HG02840 (cell line): ENCODE results near the gene CLEC4M.
"Not testable (repeated sequence)": the region's sequence is repeated elsewhere in the genome, so short reads cannot be mapped to it uniquely, and the experiment has no call there.

ENCODE experiments used
- ATAC-seq: cut with Tn5 transposase; IDR thresholded peaks from one replicate; pipeline ENCODE4 v1.9.1; 2021; ENCODE audit warnings: mild to moderate bottlenecking, moderate library complexity, moderate number of reproducible peaks; ENCODE audit not compliant: unreplicated experiment, low FRiP score

Gene CLEC4M

GRCh38 chr19:7739801-7740681 is 23.0 kb upstream of the CLEC4M start:
- no peak for ATAC-seq

DNA sequence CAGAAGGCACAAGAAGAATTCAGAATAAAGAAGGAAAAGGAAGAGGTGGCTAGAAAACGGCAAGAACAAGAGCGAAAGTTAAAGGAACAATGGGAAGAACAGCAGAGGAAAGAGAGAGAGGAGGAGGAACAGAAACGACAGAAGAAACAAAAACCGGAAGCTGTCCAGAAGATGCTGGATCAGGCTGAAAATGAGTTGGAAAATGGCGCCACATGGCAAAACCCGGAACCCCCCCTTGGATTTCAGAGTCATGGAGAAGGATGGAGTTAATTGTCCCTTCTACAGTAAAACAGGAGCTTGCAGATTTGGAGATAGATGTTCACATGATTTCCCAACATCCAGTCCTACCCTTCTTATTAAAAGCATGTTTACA is 22.4 kb upstream of the CLEC4M start:
- ATAC-seq, result no peak

DNA sequence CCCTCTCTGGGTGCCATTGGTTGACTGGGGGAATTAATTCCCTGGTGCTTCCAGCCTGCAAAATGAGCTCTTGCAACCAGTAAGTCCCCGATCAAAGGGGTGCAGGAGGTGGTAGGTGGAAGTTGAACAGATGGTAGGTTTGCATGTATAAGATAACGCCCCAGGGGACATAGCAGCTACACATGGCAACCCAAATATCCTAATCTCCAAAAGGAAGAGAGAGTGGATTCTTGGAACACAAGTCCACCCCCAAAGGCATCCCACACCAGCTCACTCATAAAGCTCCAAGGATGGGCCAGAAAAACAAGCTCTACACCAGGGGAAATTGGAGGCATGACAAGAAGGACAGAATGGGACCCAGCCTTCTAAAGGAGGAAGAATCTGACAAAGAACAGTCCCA is 20.5 kb upstream of the CLEC4M start:
- no peak for ATAC-seq

DNA sequence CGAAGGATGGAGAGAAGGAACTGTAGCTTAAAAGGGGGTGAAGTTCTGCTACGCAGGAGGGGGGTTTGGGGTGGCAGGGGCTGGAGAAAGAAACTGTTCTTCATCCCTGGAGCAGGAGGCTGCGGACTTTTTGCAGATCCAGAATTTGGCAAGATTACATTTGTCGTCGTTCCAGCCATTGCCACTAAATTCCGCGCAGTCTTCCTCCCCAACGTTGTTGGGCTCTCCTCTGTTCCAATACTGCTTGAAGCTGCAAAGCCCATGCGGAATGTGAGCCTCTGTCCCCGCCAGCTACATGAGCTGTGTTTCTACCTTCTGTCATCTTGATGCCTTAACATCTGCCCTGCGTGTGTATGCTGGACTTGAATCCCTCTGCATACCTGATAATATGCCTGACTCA is 20.1 kb upstream of the CLEC4M start:
- no peak for ATAC-seq

DNA sequence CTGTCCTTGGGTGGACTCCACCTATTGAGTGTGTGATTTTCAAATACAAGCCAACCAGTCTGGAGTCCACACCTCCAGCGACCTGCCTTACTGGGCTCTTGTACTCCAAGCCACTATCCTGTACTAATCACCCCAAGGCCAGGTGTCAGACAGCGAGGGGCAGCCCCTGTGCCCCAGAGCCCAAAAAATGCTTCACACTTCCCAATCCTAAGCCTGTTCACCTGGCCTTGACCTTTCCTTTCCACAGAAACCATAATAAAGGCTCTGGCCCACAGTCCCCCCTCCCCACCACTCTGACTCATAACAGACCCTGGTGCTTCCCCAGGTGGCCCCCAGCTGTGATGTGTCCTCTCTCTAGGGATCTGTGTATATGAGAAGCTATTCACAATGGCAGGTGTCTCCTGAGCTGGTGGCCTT is 19.6 kb upstream of the CLEC4M start:
- ATAC-seq, result peak; percentile 63

DNA sequence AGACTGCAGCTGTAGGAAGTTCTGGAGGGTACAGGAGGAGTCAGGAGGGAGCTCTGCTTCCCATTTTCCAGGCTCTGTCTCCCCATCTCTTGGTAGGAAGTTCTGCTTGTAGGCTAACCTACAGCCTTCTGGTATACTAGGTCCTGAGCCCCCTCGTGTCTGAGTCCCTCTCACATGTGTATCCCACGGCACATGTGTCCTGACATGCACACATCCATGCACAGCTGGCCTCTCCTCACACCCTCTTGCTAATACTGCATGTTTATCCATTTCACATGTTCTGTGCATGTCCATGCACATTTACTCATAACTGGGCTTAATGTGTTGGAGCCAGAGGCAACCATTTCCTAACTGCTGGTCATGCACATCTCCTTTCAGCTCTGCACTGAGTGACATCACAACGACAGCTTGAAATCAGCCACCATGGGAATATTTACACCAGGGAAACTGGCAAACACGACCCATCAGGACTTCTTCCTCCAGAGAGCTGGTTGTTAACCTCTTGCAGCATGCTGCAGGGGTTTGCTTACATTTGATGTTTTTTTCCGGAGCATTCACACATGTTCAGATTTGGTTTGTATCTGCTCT is 18.8 kb upstream of the CLEC4M start:
- no peak for ATAC-seq

DNA sequence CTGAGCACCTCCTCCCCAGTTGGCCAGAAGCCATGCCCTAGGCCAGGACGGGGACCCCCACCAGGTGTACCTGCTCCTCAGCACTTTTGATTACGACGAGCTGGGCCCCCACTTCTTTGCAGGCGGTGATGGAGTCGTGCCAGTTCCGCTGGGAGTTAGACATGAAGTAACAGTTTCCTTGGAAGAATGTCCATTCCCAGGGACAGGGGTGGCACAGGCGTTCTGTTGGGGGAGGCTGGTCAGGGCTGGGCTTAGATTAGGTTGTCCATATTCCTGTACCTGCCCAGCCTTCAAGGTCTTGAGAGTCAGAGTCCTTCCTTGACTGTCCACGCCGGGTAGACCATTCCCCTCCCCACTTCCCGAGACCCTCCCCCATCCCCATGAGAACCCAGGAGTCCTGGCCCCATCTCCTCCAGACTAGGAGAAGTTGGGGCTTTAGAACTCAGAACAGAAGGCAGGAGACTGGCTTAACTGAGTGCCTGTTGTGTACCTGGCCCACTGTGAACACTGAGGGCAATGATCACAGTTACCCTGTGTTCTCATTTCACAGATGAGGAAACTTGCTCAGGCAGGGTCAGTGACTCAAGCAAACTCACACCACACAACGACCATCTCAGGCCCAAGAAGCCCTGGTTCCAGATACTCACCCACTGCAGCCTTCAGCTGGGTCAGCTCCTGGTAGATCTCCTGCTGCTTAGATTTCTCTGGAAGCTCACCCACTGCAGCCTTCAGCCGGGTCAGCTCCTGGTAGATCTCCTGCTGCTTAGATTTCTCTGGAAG is 18.0 kb upstream of the CLEC4M start:
- ATAC-seq, result no peak

GRCh38 chr19:7746306-7746705 is 16.7 kb upstream of the CLEC4M start:
- not testable (repeated sequence) for ATAC-seq

DNA sequence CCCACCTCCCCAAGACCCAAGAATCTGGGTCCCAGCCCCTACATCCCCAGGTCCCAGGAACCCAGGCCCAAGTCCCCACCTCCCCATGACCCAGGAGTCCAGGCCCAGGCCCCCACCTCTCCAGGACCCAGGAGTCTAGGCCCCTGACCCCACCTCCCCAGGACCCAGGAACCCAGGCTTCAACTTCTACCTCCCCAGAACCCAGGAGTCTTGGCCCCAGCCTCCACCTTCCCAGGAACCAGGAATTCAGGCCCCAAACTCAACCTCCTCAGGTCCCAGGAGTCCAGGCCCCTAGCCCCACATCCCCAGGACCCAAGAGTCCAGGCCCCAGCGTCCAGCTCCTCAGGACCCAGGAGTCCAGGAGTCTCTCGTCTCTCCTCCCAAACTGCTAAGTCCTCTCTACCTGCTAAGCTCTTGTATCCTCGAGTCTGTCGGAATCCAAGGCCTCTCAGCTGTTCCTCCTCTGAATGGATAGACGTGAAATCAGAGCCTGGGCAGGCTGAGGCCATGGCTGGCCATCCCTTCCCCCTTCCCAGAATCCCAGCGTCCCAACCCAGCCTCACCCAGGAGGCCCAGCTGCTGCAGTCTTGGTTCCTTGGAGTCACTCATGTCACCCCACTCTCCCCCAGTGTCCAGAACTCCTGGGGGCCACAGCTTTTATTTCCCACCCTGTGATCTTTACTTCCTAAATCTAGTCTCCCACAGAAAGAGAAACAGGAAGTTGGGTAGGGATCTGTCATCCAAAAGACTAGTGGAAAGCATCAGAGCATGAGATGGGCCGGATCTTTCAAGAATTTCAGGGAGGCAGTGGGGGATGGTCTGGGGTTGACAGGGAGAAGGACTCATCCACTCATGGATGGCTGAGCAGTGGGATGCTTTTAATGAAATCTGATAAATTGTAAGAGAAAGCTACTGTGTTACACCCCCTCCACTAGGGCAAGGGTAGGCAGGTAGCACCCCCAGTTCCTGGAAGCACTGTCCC is 15.8 kb upstream of the CLEC4M start, which contains the start of gene CD209:
Gene CD209 (minus strand): TSS at position 632 of the 982 bp plus-strand sequence. CDS start 23 bp downstream, at position 609.
- ATAC-seq, result no peak

- ATAC-seq, result no peak
These were observed 14.9 kb upstream of the CLEC4M start for GRCh38 chr19:7748171-7748570.

GRCh38 chr19:7748756-7749155 is 14.3 kb upstream of the CLEC4M start:
- no peak for ATAC-seq

- ATAC-seq, result no peak
These were observed 11.8 kb upstream of the CLEC4M start for GRCh38 chr19:7751157-7751783.

GRCh38 chr19:7756258-7756657 is 6.8 kb upstream of the CLEC4M start:
- no peak for ATAC-seq

DNA sequence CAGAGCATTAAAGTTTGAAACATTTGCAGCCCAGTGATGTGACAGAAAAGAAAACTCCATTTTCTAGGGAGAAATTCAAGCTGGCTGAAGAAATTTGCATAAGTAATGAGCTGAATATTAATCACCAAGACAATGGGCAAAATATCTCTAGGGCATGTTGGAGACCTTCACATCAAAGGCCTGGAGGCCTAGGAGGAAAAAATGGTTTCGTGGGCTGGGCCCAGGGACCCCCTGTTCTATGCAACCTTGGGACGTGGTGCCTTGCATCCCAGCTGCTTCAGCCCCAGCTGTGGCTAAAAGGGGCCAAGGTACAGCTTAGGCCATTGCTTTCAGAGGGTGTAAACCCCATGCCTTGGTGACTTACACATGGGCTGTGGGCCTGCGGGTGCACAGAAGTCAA is 5.7 kb upstream of the CLEC4M start:
- no peak for ATAC-seq

DNA sequence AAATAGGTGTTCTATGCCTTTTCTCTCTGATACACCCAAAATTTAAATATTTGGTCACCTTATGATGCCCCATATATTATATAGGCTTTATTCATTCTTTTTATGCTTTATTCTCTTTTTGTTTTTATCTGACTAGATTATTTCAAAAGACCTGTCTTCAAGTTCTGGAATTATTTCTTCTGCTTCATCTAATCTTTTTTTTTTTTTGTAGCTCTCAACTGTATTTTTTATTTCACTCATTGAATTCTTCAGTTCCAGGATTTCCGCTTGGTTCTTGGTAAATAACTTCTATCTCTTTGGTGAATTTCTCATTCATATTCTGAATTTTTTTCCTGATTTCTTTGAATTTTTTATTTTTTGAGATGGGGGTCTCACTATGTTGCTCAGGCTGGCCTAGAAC is 3.9 kb upstream of the CLEC4M start:
- ATAC-seq, result no peak

DNA sequence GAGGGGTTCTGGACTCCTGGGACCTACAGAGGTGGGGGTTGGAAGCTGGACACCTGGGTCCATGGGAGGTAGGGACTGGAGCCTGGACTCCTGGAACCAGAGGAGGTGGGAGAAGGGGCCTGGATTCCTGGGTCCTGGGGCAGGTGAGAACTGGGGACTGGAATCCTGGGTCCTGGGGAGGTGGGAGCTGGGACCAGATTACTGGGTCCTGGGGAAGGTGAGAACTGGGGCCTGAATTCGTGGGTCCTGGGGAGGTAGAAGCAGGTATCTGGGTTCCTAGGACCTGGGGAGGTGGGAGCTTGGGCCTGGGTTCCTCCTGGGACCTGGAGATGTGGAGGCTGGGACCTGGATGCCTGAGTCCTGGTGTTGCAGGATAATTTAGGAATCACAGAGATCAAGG is 653 bp downstream of the CLEC4M start:
- ATAC-seq, result no peak

DNA sequence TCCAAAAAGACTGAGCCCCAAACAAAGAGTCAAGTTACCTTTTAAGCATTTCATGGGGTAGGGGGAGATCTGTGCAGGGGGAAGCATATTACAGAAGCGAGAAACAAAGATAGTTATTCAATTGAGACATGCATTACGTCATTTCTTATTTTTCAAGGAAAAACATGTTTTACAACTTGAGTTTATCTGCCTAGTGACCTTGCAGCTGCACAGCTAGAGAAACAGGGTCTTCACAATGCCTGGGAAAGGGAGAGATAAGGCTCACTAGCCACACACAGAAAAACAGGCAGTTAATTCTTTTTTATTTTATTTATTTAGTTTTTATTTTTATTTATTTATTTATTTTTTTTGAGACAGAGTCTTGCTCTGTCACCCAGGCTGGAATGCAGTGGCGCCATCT is 1.1 kb downstream of the CLEC4M start:
- not testable (repeated sequence) for ATAC-seq

DNA sequence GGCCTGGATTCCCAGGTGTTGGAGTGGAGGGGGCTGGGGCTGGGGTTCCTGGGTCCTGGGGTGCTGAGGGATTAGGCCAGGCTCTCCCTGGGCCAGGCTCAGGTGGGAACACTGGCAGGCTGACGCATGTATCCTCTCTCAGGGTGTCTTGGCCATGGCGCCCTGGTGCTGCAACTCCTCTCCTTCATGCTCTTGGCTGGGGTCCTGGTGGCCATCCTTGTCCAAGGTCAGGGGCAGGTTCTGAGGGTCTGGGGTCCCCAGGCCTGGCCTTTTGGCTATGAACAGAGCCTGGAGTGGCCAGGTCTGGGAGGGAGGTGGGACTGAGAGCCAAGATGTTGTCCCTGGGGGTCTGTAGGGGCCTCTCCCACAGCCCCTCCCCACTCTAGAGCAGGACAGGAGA is 2.0 kb downstream of the CLEC4M start:
- ATAC-seq, result not testable (repeated sequence)

DNA sequence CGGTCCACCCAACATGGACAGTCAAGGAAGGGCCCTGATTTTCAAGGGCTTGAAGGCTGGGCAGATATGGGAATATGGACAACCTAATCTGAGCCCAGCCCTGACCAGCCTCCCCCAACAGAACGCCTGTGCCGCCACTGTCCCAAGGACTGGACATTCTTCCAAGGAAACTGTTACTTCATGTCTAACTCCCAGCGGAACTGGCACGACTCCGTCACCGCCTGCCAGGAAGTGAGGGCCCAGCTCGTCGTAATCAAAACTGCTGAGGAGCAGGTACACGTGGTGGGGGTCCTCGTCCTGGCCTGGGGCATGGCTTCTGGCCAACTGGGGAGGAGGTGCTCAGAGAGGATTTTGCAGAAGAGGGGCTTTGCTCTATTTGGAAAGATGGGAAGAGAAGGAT is 3.5 kb downstream of the CLEC4M start:
- no peak for ATAC-seq

- ATAC-seq, result no peak
These were observed 4.4 kb downstream of the CLEC4M start for GRCh38 chr19:7767487-7767886.
